HepG2 (cell line): ENCODE data around the gene STRBP. TPM values are rescaled to one million over a fixed set of nuclear protein-coding genes. Genes with fewer than 3 reads are reported as not detected.

Experiments
- ATAC-seq: fragments of 200-7000 bp; cut with Tn5 transposase; 3 replicates; pipeline ENCODE4 v1.9.1; 2020; ENCODE audit warnings: mild to moderate bottlenecking, moderate library complexity
- BruUV-seq: library from RNA; stranded (reverse); fragments of 400-500 nt; replicated peaks from 2 replicates; lab custom pipeline; 2021; lab: Mats Ljungman, UMichigan
- CTCF ChIA-PET: fragments of 300-600 bp; formaldehyde crosslinking; extraction: SDS; loops from one replicate; lab custom pipeline; 2021; ENCODE audit warnings: low total read pairs, inconsistent platforms, low intra/inter-chr PET ratio; lab: Yijun Ruan, JAX
- POLR2A ChIA-PET: fragments of 350-600 bp; sonication (Branson Sonifier 250); formaldehyde crosslinking; loops from one replicate; lab custom pipeline; 2020; ENCODE audit warnings: antibody characterized with exemption, inconsistent platforms; lab: Yijun Ruan, JAX
- DNase-seq: peaks from one replicate; pipeline ENCODE4 v3.0.0-alpha.2; 2015; ENCODE audit warnings: low spot score
- FAIRE-seq: peaks from 3 replicates; lab custom pipeline; 2011; peaks lifted over from hg19 to GRCh38; lab: Jason Lieb, UNC
- H2AFZ ChIP-seq: one replicate; pipeline ENCODE4 v1.6.1; 2011; ENCODE audit warnings: low read length, inconsistent platforms
- H3K27ac ChIP-seq: fragments of 300-600 bp; 3 replicates; pipeline ENCODE4 v1.8.0; 2011; ENCODE audit warnings: mixed run types, mild to moderate bottlenecking, mixed read lengths, low read length, inconsistent platforms; ENCODE audit not compliant: insufficient read depth; ENCODE audit errors: extremely low read length
- H3K27me3 ChIP-seq, 2 experiments: fragments of 200-600 bp in 1 of 2; 2 replicates in 1 of 2; 3 replicates in 1 of 2; pipeline versions ENCODE4 v1.6.0 to v1.8.0; 2011; ENCODE audit warnings: low read length in 2 of 2, mild to moderate bottlenecking in 2 of 2, moderate library complexity in 2 of 2, inconsistent platforms in 1 of 2; ENCODE audit not compliant: insufficient read depth in 2 of 2, control insufficient read depth in 1 of 2
- H3K36me3 ChIP-seq, 2 experiments: fragments of 200-600 bp in 1 of 2; replicated peaks in 1 of 2; 2 replicates in 1 of 2; 3 replicates in 1 of 2; pipeline versions ENCODE4 v1.5.1 to v1.8.0; 2011; ENCODE audit warnings: low read length in 2 of 2, inconsistent platforms in 1 of 2; ENCODE audit not compliant: insufficient read depth in 2 of 2, control insufficient read depth in 1 of 2
- H3K4me1 ChIP-seq: 2 replicates; pipeline ENCODE4 v1.5.1; 2012; ENCODE audit warnings: low read length, inconsistent platforms; ENCODE audit not compliant: insufficient read depth
- H3K4me2 ChIP-seq: 2 replicates; pipeline ENCODE4 v1.6.0; 2011; ENCODE audit warnings: low read depth, low read length, inconsistent platforms
- H3K4me3 ChIP-seq, 3 experiments: fragments of 200-600 bp in 1 of 3; sonication (generic), shearing (Covaris generic) in 1 of 3; replicated peaks in 1 of 3; 2 replicates each; pipeline ENCODE4 v1.5.1; 2011 to 2016; ENCODE audit warnings: low read length in 3 of 3, inconsistent platforms in 2 of 3, low read depth in 2 of 3, mild to moderate bottlenecking in 2 of 3, control low read depth in 1 of 3, mixed read lengths in 1 of 3; ENCODE audit not compliant: insufficient read depth in 1 of 3
- H3K79me2 ChIP-seq: one replicate; pipeline ENCODE4 v1.6.1; 2011; ENCODE audit warnings: low read length, inconsistent platforms; ENCODE audit not compliant: insufficient read depth
- H3K9ac ChIP-seq: 2 replicates; pipeline ENCODE4 v1.6.0; 2011; ENCODE audit warnings: mild to moderate bottlenecking, low read depth, low read length, inconsistent platforms; ENCODE audit not compliant: insufficient read depth
- H3K9me3 ChIP-seq: 2 replicates; pipeline ENCODE4 v1.5.1; 2012; ENCODE audit warnings: mild to moderate bottlenecking, low read length
- H4K20me1 ChIP-seq: 2 replicates; pipeline ENCODE4 v1.6.0; 2011; ENCODE audit warnings: inconsistent platforms, mild to moderate bottlenecking, low read length, moderate library complexity; ENCODE audit not compliant: insufficient read depth
- KLF15 ChIP-seq: sonication (generic); formaldehyde crosslinking; IDR thresholded peaks from 2 replicates; pipeline ENCODE4 v1.8.1; 2023; ENCODE audit warnings: borderline replicate concordance, mild to moderate bottlenecking, inconsistent platforms, missing genetic modification reagents, mixed read lengths
- MATR3 ChIP-seq: sonication (generic); formaldehyde crosslinking; IDR thresholded peaks from 2 replicates; pipeline ENCODE4 v1.4.0; 2020; ENCODE audit warnings: missing genetic modification reagents
- PHF20 ChIP-seq: sonication (generic); formaldehyde crosslinking; IDR thresholded peaks from 2 replicates; pipeline ENCODE4 v1.5.0; 2020; ENCODE audit warnings: mild to moderate bottlenecking, missing genetic modification reagents
- ZBTB7B ChIP-seq: sonication (generic); formaldehyde crosslinking; IDR thresholded peaks from 2 replicates; pipeline ENCODE4 v1.4.0; 2020; ENCODE audit warnings: missing genetic modification reagents
- ZSCAN9 ChIP-seq: IDR thresholded peaks from 2 replicates; pipeline ENCODE4 v1.6.1; 2016; ENCODE audit warnings: borderline replicate concordance
- WGBS: methylation state at CpG from one replicate; pipeline ENCODE4 v1.1.6; 2017; ENCODE audit warnings: low lambda C conversion rate; 5-methylcytosine and 5-hydroxymethylcytosine counted together
- in situ Hi-C: cut with HindIII; loops from 2 replicates; pipeline ENCODE4 v1.10.0; 2017; ENCODE audit warnings: low pct_unique_long_range_greater_than_20kb; ENCODE audit not compliant: extremely low pct_ligation_motif_present
- intact Hi-C: fragments of 100-400 bp; cut with micrococcal nuclease; formaldehyde crosslinking; loops from one replicate; pipeline ENCODE4 v1.10.0; 2022; ENCODE audit not compliant: unreplicated experiment
- polyA plus RNA-seq, 8 experiments: library from polyadenylated mRNA; depleted of rRNA in 3 of 8; stranded (reverse) in 7 of 8; unstranded in 1 of 8; fragments of >200 nt; fragmentation: Illumina TruSeq in 4 of 8; extraction: Trizol in 4 of 8; gene quantifications; 2 replicates each; pipeline versions ENCODE4 v1.2.1 to v1.2.3, GENCODE V29; 2011 to 2016; ENCODE audit warnings: low read depth in 4 of 8, missing spikeins in 1 of 8, mixed read lengths in 1 of 8; ENCODE audit not compliant: insufficient read depth in 1 of 8
- total RNA-seq, 5 experiments: library from RNA; depleted of rRNA; stranded (reverse); fragments of >200 nt; fragmentation: Illumina TruSeq; extraction: Trizol; gene quantifications; 2 replicates each; pipeline ENCODE4 v1.2.3, GENCODE V29; 2016; ENCODE audit warnings: low read depth in 1 of 5
- TF ChIP-seq, protein P1 (sequence below): sonication (generic); formaldehyde crosslinking; IDR thresholded peaks from one replicate; pipeline ENCODE4 v1.5.1; 2020; ENCODE audit warnings: mild to moderate bottlenecking, missing genetic modification reagents; ENCODE audit errors: not compliant biosample characterization

STRBP gene
- total and polyA plus RNA-seq, 2 of the 13 experiments (the other 11 are each of a cell fraction or from before 2014, with no cell fraction given), result 14.5 to 38.5 TPM

DNA sequence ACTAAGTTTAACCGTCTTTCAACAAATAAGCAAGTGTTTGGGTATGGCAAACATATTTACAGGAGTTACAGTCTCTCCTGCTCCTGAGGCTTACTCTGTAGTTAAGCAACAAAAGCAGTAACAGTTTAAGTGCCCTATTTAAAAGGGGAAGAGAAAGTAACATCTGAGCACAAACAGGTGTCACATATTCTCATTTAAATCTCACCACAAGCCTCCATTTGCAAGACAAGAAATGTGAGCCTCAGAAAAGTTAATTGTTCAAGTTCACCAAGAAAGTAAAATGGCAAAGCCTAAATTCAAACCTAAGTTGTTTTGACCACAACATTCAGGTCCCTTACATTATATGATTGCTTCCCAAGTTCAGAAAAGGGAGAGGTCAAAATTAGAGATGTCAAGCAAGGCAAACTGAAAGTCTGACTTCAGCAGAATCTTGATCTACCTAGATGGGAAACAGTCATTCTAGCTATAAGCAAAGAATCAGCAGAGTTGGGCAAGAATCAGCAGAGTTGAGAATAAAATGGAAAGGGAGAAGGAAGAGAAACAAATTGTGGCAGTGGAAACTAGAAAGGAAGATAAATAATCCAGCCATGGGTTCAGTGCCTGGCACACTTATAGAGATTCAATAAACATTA is 93.4 kb downstream of the STRBP start:
- POLR2A ChIA-PET, result no interaction called here
- no peak overlapping the region for H3K27ac ChIP-seq
- no peaks in the 10 kb centered on the region for H3K27me3 ChIP-seq
- no TSS peak for BruUV-seq
- in situ Hi-C loops, result no loop called here
- H3K4me3 ChIP-seq, result no peak overlapping the region
- FAIRE-seq (no peak), DNase-seq (no peak), ATAC-seq (no peak)
- intact Hi-C loops, result no loop called here
- CTCF ChIA-PET, result no interaction called here
- H2AFZ ChIP-seq, result no peak overlapping the region
- no peaks in the 10 kb centered on the region for H4K20me1 ChIP-seq
- H3K9ac ChIP-seq, result no peak overlapping the region
- no peaks in the 10 kb centered on the region for H3K4me1 ChIP-seq
- TF ChIP-seq PHF20 (CRISPR knock-in tag) (no peak), KLF15 (no peak), ZBTB7B (no peak), ZSCAN9 (CRISPR knock-in tag) (no peak), MATR3 (CRISPR knock-in tag) (no peak)
- TF ChIP-seq, protein P1, sequence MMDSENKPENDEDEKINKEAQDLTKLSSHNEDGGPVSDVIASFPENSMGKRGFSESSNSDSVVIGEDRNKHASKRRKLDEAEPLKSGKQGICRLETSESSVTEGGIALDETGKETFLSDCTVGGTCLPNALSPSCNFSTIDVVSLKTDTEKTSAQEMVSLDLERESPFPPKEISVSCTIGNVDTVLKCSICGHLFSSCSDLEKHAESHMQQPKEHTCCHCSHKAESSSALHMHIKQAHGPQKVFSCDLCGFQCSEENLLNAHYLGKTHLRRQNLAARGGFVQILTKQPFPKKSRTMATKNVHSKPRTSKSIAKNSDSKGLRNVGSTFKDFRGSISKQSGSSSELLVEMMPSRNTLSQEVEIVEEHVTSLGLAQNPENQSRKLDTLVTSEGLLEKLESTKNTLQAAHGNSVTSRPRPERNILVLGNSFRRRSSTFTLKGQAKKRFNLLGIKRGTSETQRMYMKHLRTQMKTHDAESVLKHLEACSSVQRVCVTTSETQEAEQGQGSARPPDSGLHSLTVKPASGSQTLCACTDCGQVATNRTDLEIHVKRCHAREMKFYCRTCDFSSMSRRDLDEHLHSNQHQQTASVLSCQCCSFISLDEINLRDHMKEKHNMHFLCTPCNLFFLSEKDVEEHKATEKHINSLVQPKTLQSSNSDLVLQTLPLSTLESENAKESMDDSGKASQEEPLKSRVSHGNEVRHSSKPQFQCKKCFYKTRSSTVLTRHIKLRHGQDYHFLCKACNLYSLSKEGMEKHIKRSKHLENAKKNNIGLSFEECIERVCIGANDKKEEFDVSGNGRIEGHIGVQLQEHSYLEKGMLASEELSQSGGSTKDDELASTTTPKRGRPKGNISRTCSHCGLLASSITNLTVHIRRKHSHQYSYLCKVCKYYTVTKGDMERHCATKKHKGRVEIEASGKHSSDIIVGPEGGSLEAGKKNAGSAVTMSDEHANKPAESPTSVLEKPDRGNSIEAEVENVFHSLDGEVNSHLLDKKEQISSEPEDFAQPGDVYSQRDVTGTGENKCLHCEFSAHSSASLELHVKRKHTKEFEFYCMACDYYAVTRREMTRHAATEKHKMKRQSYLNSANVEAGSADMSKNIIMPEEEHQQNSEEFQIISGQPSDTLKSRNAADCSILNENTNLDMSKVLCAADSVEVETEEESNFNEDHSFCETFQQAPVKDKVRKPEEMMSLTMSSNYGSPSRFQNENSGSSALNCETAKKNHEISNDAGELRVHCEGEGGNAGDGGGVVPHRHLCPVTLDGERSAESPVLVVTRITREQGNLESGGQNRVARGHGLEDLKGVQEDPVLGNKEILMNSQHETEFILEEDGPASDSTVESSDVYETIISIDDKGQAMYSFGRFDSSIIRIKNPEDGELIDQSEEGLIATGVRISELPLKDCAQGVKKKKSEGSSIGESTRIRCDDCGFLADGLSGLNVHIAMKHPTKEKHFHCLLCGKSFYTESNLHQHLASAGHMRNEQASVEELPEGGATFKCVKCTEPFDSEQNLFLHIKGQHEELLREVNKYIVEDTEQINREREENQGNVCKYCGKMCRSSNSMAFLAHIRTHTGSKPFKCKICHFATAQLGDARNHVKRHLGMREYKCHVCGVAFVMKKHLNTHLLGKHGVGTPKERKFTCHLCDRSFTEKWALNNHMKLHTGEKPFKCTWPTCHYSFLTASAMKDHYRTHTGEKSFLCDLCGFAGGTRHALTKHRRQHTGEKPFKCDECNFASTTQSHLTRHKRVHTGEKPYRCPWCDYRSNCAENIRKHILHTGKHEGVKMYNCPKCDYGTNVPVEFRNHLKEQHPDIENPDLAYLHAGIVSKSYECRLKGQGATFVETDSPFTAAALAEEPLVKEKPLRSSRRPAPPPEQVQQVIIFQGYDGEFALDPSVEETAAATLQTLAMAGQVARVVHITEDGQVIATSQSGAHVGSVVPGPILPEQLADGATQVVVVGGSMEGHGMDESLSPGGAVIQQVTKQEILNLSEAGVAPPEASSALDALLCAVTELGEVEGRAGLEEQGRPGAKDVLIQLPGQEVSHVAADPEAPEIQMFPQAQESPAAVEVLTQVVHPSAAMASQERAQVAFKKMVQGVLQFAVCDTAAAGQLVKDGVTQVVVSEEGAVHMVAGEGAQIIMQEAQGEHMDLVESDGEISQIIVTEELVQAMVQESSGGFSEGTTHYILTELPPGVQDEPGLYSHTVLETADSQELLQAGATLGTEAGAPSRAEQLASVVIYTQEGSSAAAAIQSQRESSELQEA, result no peak
- H3K79me2 ChIP-seq, result no peaks in the 10 kb centered on the region
- H3K36me3 ChIP-seq, result peaks cover 2 to 18% of the 10 kb centered on the region in 2 experiments; a peak in 3 of 5 replicates
- no peak overlapping the region for H3K4me2 ChIP-seq
- no peaks in the 10 kb centered on the region for H3K9me3 ChIP-seq
- 98% methylated on average over 1 of the region's 1 CpG for WGBS
